B cell (primary cell): ENCODE results near the gene AUTS2. TPM values are rescaled to one million over a fixed set of nuclear protein-coding genes. Genes with fewer than 3 reads are reported as not detected.

Source experiments
- ATAC-seq: fragments of 200-7000 bp; cut with Tn5 transposase; one replicate; pipeline ENCODE4 v1.10.0; 2021; ENCODE audit warnings: low read depth, mild to moderate bottlenecking, moderate number of reproducible peaks, moderate library complexity
- CTCF ChIA-PET: fragments of 350-600 bp; sonication (Branson Sonifier 250); formaldehyde crosslinking; loops from one replicate; lab custom pipeline; 2021; ENCODE audit warnings: antibody characterized with exemption, inconsistent platforms; lab: Charles Lee
- POLR2A ChIA-PET: fragments of 350-600 bp; sonication (Branson Sonifier 250); formaldehyde crosslinking; loops from one replicate; lab custom pipeline; 2021; ENCODE audit warnings: antibody characterized with exemption; lab: Charles Lee
- DNase-seq: peaks from one replicate; pipeline ENCODE4 v3.0.0; 2013
- H2AFZ ChIP-seq: 2 replicates; pipeline ENCODE4 v1.6.1; 2012; ENCODE audit warnings: mild to moderate bottlenecking, low read depth, low read length; ENCODE audit not compliant: insufficient read depth, poor library complexity, severe bottlenecking
- H3K27ac ChIP-seq, 2 donors: 1 replicate in 1 of 2; 2 replicates in 1 of 2; pipeline ENCODE4 v1.5.1; 2012 to 2013; ENCODE audit warnings: low read length in 2 of 2, mild to moderate bottlenecking in 2 of 2, moderate library complexity in 1 of 2
- H3K27me3 ChIP-seq, 4 experiments: fragments of 200-600 bp in 1 of 4; sonication (generic) in 1 of 4; replicated peaks in 1 of 4; 1 replicate in 2 of 4; 2 replicates in 2 of 4; pipeline versions ENCODE4 v1.6.1 to v1.7.0; 2013 to 2016; ENCODE audit warnings: low read length in 3 of 4, mild to moderate bottlenecking in 2 of 4, mixed read lengths in 1 of 4, moderate library complexity in 1 of 4; ENCODE audit not compliant: insufficient read depth in 4 of 4, control insufficient read depth in 3 of 4; ENCODE audit errors: control extremely low read depth in 1 of 4
- H3K36me3 ChIP-seq, 2 experiments: replicated peaks in 1 of 2; 1 replicate in 1 of 2; 2 replicates in 1 of 2; pipeline versions ENCODE4 v1.6.1 to v1.7.1; 2013; ENCODE audit warnings: low read length in 1 of 2; ENCODE audit not compliant: insufficient read depth in 2 of 2, control insufficient read depth in 1 of 2; ENCODE audit errors: control extremely low read depth in 1 of 2, extremely low read depth in 1 of 2
- H3K4me1 ChIP-seq, 2 donors: fragments of 200-600 bp in 1 of 2; sonication (generic) in 1 of 2; 1 replicate in 1 of 2; 2 replicates in 1 of 2; pipeline versions ENCODE4 v1.5.1 to v1.6.1; 2013 to 2017; ENCODE audit warnings: low read length in 2 of 2; ENCODE audit not compliant: control insufficient read depth in 2 of 2, insufficient read depth in 2 of 2
- H3K4me2 ChIP-seq: replicated peaks from 2 replicates; pipeline ENCODE3; 2012; ENCODE audit warnings: mild to moderate bottlenecking, low read depth, low read length; ENCODE audit not compliant: poor library complexity, severe bottlenecking
- H3K4me3 ChIP-seq, 5 experiments: fragments of 200-600 bp in 1 of 5; sonication (generic) in 1 of 5; 1 replicate in 3 of 5; 2 replicates in 2 of 5; pipeline versions ENCODE4 v1.5.1 to v1.7.0; 2011 to 2016; ENCODE audit warnings: low read length in 4 of 5, mild to moderate bottlenecking in 4 of 5, low read depth in 2 of 5, control low read depth in 1 of 5, moderate library complexity in 1 of 5; ENCODE audit not compliant: insufficient read depth in 1 of 5; ENCODE audit errors: control extremely low read depth in 1 of 5, extremely low read depth in 1 of 5
- H3K79me2 ChIP-seq: fragments of 200-600 bp; sonication (generic); one replicate; pipeline ENCODE4 v1.6.0; 2016; ENCODE audit warnings: low read length; ENCODE audit not compliant: control insufficient read depth, insufficient read depth
- H3K9ac ChIP-seq: fragments of 200-600 bp; sonication (generic); 2 replicates; pipeline ENCODE4 v1.6.1; 2017; ENCODE audit warnings: mild to moderate bottlenecking, low read length, moderate library complexity
- H3K9me3 ChIP-seq, 3 donors: one replicate each; pipeline versions ENCODE4 v1.6.1 to v1.7.1; 2013; ENCODE audit warnings: low read length in 2 of 3; ENCODE audit not compliant: control insufficient read depth in 2 of 3, insufficient read depth in 1 of 3; ENCODE audit errors: control extremely low read depth in 1 of 3
- H4K20me1 ChIP-seq: 2 replicates; pipeline ENCODE4 v1.6.0; 2012; ENCODE audit warnings: mild to moderate bottlenecking, low read length; ENCODE audit not compliant: insufficient read depth, control insufficient read depth, poor library complexity, severe bottlenecking
- H3K27ac Mint-ChIP-seq: one replicate; pipeline ENCODE4 v1.8.0; 2021; ENCODE audit warnings: mixed read lengths
- H3K27me3 Mint-ChIP-seq: one replicate; pipeline ENCODE4 v1.8.0; 2021; ENCODE audit warnings: mixed read lengths
- H3K4me1 Mint-ChIP-seq: one replicate; pipeline ENCODE4 v1.8.0; 2021; ENCODE audit warnings: mixed read lengths
- H3K4me3 Mint-ChIP-seq: one replicate; pipeline ENCODE4 v1.8.0; 2021; ENCODE audit warnings: mixed read lengths
- H3K9me3 Mint-ChIP-seq: one replicate; pipeline ENCODE4 v1.8.0; 2022; ENCODE audit warnings: mixed read lengths; ENCODE audit not compliant: insufficient read depth
- CTCF ChIP-seq: fragments of 200-600 bp; IDR thresholded peaks from one replicate; pipeline ENCODE4 v1.8.0; 2022; ENCODE audit warnings: antibody characterized with exemption, mild to moderate bottlenecking
- EZH2 ChIP-seq: IDR thresholded peaks from 2 replicates; pipeline ENCODE4 v1.6.1; 2012; ENCODE audit warnings: borderline replicate concordance, low read depth, mild to moderate bottlenecking, moderate library complexity, low read length; ENCODE audit not compliant: insufficient read depth, poor library complexity, severe bottlenecking
- WGBS: methylation state at CpG from one replicate; pipeline ENCODE4 v1.1.5; 2013; ENCODE audit warnings: missing lambda C conversion rate; ENCODE audit not compliant: insufficient coverage; 5-methylcytosine and 5-hydroxymethylcytosine counted together
- intact Hi-C: fragments of 100-400 bp; cut with micrococcal nuclease; formaldehyde crosslinking; loops from one replicate; pipeline ENCODE4 v1.10.0; 2022
- polyA plus RNA-seq: library from polyadenylated mRNA; depleted of rRNA; stranded (reverse); fragments of >200 nt; gene quantifications from 2 replicates; pipeline ENCODE4 v1.2.3, GENCODE V29; 2012
- total RNA-seq, 2 donors: library from RNA; stranded (reverse); fragments of 120-200 nt in 1 of 2; gene quantifications; 1 replicate in 1 of 2; 2 replicates in 1 of 2; pipeline versions ENCODE4 v1.2.3 to v1.2.4, GENCODE V29; 2013 to 2022

AUTS2 gene
- total and polyA plus RNA-seq, 2 donors (not counting 1 experiment from before 2014, with no cell fraction given), result 22.3 to 35.0 TPM

GRCh38 chr7:70772891-70773290 is 1174.6 kb downstream of the AUTS2 start:
- H3K4me1 Mint-ChIP-seq, result no peaks in the 10 kb centered on the region
- DNase-seq, result no peak
- no peak for ATAC-seq
- Histone ChIP-seq H3K9me3 (no peaks in the 10 kb centered on the region), H3K9ac (no peak overlapping the region), H2AFZ (no peak overlapping the region), H3K36me3 (peaks cover 0 to 23% of the 10 kb centered on the region in 2 experiments), H4K20me1 (no peaks in the 10 kb centered on the region), H3K79me2 (no peaks in the 10 kb centered on the region), H3K27me3 (no peaks in the 10 kb centered on the region), H3K4me2 (no peak overlapping the region), H3K4me3 (no peak overlapping the region), H3K4me1 (no peaks in the 10 kb centered on the region), H3K27ac (no peak overlapping the region)
- H3K27ac Mint-ChIP-seq, result no peak overlapping the region
- ChIA-PET CTCF (no interaction called here), POLR2A (no interaction called here)
- H3K9me3 Mint-ChIP-seq, result no peaks in the 10 kb centered on the region
- H3K27me3 Mint-ChIP-seq, result no peaks in the 10 kb centered on the region
- intact Hi-C loops, result no loop called here
- no peak for TF ChIP-seq EZH2
- no peak for TF ChIP-seq CTCF
- no peak overlapping the region for H3K4me3 Mint-ChIP-seq
- WGBS, result no CpG with 5 or more reads among the region's 4 CpGs

GRCh38 chr7:70773406-70773805 is 1175.1 kb downstream of the AUTS2 start:
- H3K36me3 ChIP-seq, result peaks cover 0 to 24% of the 10 kb centered on the region in 2 experiments
- no peaks in the 10 kb centered on the region for H3K9me3 ChIP-seq
- DNase-seq (no peak), ATAC-seq (no peak)
- no peak overlapping the region for H3K27ac ChIP-seq
- H3K79me2 ChIP-seq, result no peaks in the 10 kb centered on the region
- H3K27me3 Mint-ChIP-seq, result no peaks in the 10 kb centered on the region
- H3K4me3 Mint-ChIP-seq, result no peak overlapping the region
- TF ChIP-seq EZH2 (no peak), CTCF (no peak)
- H4K20me1 ChIP-seq, result no peaks in the 10 kb centered on the region
- no peak overlapping the region for H3K9ac ChIP-seq
- H3K4me3 ChIP-seq, result no peak overlapping the region
- H3K4me2 ChIP-seq, result no peak overlapping the region
- POLR2A ChIA-PET, result no interaction called here
- H3K27ac Mint-ChIP-seq, result no peak overlapping the region
- no peak overlapping the region for H2AFZ ChIP-seq
- intact Hi-C loops, result no loop called here
- H3K27me3 ChIP-seq, result no peaks in the 10 kb centered on the region
- CTCF ChIA-PET, result no interaction called here
- H3K4me1 ChIP-seq, result no peaks in the 10 kb centered on the region
- WGBS, result 90% methylated on average over 1 of the region's 4 CpGs
- H3K4me1 Mint-ChIP-seq, result no peaks in the 10 kb centered on the region
- H3K9me3 Mint-ChIP-seq, result no peaks in the 10 kb centered on the region
